HG02885 (cell line): ENCODE results near the gene RASA2.
"Not testable (repeated sequence)": the region's sequence is repeated elsewhere in the genome, so short reads cannot be mapped to it uniquely, and the experiment has no call there.

Experiments
- ATAC-seq: cut with Tn5 transposase; IDR thresholded peaks from one replicate; pipeline ENCODE4 v1.9.1; 2021; ENCODE audit warnings: mild to moderate bottlenecking; ENCODE audit not compliant: unreplicated experiment, poor library complexity

Gene RASA2

GRCh38 chr3:141528800-141529199 is 42.0 kb downstream of the RASA2 start:
- no peak for ATAC-seq

GRCh38 chr3:141529256-141529655 is 42.4 kb downstream of the RASA2 start:
- ATAC-seq = no peak

DNA sequence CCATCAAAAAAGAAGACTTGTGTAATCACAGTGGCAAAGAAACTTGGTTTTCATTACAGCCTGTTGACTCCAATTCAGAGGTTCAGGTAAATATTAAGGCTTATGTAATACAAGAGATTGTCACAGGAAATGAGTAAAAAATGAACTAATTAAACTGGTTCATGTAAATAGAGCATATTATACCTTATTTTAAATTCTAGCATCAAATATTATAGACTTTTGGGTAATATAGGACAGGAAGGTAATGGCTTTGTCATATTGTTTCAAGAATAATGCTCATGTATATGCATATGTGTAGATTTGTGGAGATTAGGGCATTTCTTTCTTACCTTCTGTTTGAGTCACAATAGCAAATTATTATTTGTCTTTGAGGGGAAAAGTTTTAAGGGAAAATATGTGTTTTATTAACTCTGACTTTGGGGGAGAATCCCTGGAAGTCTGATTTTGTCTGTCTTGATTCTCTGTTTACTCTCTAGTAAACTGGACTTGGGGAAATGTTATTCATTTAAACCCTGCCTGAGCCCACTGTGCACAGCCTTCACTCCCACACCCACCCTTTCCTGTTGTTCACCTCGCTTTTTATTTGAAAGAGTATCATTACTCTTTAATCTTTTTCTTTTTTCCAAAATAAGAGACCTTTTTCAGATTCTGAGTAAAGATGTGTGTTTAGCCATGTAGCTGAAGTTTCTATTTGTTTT is 43.0 kb downstream of the RASA2 start:
- ATAC-seq = no peak

GRCh38 chr3:141530415-141530768 is 43.6 kb downstream of the RASA2 start:
- ATAC-seq = no peak

- no peak for ATAC-seq
Measured at GRCh38 chr3:141532609-141533008, 45.8 kb downstream of the RASA2 start.

DNA sequence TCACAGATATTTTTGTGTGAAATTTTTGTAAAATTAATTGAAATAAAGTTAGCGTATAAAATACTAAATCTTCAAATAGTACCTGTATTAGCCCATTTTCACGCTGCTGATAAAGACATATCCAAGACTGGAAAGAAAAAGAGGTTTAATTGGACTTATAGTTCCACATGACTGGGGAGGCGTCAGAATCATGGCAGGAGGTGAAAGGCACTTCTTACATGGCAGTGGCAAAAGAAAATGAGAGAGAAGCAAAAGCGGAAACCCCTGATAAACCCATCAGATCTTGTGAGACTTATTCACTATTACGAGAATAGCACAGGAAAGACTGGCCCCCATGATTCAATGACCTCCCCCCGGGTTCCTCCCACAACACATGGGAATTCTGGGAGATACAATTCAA is 49.2 kb downstream of the RASA2 start:
- not testable (repeated sequence) for ATAC-seq

DNA sequence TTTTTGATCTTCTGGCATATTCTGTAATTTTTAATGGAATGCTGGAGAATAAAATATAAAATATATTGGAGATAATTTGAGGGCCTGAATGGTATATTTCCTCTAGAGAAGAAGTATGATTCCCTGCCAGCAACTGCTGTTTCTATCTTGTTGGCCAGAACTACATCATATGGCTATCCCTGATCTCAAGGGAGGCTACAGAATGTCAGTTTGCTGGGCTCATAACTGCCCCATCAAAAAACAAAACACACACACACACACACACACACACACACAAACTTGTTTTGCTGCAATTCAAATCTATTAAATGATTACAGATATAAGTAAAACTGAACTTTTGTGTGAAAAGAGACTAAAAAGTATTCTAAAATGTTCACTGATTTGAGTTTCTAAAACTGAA is 51.0 kb downstream of the RASA2 start:
- ATAC-seq = no peak

GRCh38 chr3:141538568-141539240 is 51.9 kb downstream of the RASA2 start:
- ATAC-seq = no peak

- ATAC-seq = no peak
Measured at GRCh38 chr3:141539431-141540187, 52.8 kb downstream of the RASA2 start.

GRCh38 chr3:141540531-141540930 is 53.7 kb downstream of the RASA2 start:
- no peak for ATAC-seq

DNA sequence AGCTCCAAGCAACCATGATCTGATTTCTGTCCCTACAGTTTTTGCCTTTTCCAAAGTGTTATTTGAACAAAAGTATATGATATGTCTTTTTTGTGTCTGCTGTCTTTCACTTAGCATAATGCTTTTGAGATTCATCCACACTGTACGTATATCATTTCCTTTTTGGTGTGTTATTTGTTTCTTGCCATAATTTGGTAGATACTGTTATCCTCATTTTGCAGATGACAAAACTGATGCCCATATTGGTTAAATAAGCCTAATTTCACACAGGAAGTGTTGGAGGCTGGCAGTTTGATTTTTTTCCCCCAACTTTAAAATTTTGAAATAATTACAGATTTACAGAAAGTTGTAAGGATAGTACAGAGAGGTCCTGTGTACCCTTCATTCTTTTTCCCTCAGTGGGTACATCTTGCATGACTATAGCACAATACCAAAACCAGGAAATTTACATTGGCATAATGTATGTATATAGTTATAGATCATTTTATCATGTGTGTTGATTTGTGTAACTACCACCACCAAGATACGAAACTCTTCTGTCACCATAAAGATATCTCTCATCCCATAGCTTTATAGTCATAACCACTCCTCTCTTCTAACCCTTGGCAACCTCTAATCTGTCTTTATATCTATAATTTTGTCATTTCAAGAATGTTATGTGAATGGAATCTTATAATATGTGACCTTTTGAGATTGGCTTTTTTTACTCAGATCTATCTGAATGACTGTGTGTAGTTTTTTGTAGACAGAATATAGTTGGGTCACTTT is 55.6 kb downstream of the RASA2 start:
- no peak for ATAC-seq

DNA sequence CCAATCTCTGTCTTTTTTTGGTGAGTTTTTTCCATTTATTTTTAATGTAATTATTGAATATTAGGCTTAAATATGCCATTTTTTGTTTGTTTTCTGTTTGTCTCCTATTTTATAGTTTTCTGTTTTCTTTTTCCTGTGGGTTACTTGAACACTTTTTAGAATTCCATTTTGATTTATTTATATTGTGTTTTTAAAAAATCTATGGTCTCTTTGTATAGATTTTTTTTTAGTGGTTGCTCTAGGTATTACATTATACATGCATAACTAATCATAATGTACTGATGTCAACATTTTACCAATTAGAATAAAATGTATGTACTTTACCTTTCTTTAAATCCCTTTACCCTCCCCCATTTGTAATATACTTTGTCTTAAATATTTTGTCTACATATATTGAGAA is 56.2 kb downstream of the RASA2 start:
- no peak for ATAC-seq

DNA sequence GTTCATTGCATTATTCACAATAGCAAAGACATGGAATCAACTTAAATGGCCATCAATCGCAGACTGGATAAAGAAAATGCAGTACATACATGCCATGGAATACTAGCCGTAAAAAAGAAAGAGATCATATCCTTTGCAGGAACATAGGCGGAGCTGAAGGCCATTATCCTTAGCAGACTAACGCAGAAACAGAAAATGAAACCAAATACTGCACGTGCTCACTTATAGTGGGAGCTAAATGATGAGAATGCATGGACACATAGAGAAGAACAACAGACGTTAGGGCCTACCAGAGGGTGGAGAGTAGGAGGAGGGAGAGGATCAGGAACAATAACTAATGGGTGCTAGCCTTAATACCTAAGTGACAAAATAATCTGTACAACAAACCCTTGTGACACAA is 57.9 kb downstream of the RASA2 start:
- ATAC-seq = no peak

DNA sequence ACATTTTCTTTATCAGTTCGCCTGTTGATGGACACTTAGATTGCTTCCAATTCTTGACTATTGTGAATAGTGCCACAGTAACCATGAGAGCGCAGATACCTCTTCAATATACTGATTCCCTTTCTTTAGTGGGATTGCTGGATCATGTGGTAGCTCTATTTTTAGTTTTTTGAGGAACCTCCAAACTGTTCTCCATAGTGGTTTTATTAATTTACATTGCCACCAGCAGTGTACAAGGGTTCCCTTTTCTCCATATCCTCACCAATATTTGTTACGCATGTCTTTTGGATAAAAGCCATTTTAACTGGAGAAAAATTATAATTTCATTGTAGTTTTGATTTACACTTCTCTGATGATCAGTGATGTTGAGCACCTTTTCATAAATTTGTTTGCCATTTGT is 59.3 kb downstream of the RASA2 start:
- ATAC-seq = no peak

DNA sequence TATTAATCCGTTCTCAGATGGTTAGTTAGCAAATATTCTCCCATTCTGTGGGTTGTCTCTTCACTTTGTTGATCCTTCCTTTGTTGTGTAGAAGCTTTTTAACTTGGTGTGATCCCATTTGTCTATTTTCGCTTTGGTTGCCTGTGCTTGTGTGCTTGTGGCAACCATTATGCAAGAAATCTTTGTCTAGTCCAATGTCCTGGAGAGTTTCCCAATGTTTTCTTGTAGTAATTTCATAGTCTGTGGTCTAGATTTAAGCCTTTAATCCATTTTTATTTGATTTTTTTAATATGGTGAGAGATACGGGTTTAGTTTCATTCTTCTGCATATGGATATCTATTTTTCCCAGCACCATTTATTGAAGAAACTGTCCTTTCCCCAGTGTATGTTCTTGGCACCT is 59.8 kb downstream of the RASA2 start:
- no peak for ATAC-seq

- no peak for ATAC-seq
Measured at GRCh38 chr3:141547791-141548190, 61.0 kb downstream of the RASA2 start.

GRCh38 chr3:141550926-141551665 is 64.3 kb downstream of the RASA2 start:
- no peak for ATAC-seq

- ATAC-seq = no peak
Measured at GRCh38 chr3:141552440-141552991, 65.7 kb downstream of the RASA2 start.

- no peak for ATAC-seq
Measured at GRCh38 chr3:141553055-141553454, 66.2 kb downstream of the RASA2 start.

GRCh38 chr3:141556034-141556433 is 69.2 kb downstream of the RASA2 start:
- no peak for ATAC-seq
